HG03280 (cell line): ENCODE results near the gene ATF3.
A peak's percentile ranks its signal among the peaks of the same experiment; 100 is the strongest.
"Not testable (repeated sequence)": the region's sequence is repeated elsewhere in the genome, so short reads cannot be mapped to it uniquely, and the experiment has no call there.

Experiments
- ATAC-seq: cut with Tn5 transposase; IDR thresholded peaks from one replicate; pipeline ENCODE4 v1.9.1; 2021; ENCODE audit warnings: mild to moderate bottlenecking, moderate library complexity; ENCODE audit not compliant: unreplicated experiment

Gene ATF3

GRCh38 chr1:212648431-212648830, 39.9 kb downstream of the ATF3 start:
- no peak for ATAC-seq

- ATAC-seq, result no peak
Measured at GRCh38 chr1:212649020-212649419, 40.5 kb downstream of the ATF3 start.

- ATAC-seq, result no peak
Measured at GRCh38 chr1:212650228-212650627, 41.7 kb downstream of the ATF3 start.

GRCh38 chr1:212651521-212651920, 43.0 kb downstream of the ATF3 start:
- no peak for ATAC-seq

GRCh38 chr1:212651977-212652376, 43.4 kb downstream of the ATF3 start:
- no peak for ATAC-seq

GRCh38 chr1:212652609-212653008, 44.0 kb downstream of the ATF3 start:
- no peak for ATAC-seq

GRCh38 chr1:212655668-212656440, 47.3 kb downstream of the ATF3 start:
- ATAC-seq, result no peak

GRCh38 chr1:212656730-212657129, 48.2 kb downstream of the ATF3 start:
- ATAC-seq, result no peak

GRCh38 chr1:212658250-212658649, 49.7 kb downstream of the ATF3 start:
- not testable (repeated sequence) for ATAC-seq

- no peak for ATAC-seq
Measured at GRCh38 chr1:212664409-212665199, 56.0 kb downstream of the ATF3 start.

GRCh38 chr1:212665241-212666115, 56.9 kb downstream of the ATF3 start:
- peak; percentile 92 for ATAC-seq

GRCh38 chr1:212666116-212666775, 57.7 kb downstream of the ATF3 start:
- no peak for ATAC-seq

GRCh38 chr1:212667223-212668139, 58.9 kb downstream of the ATF3 start:
- ATAC-seq, result no peak

- ATAC-seq, result no peak
Measured at GRCh38 chr1:212668477-212668876, 59.9 kb downstream of the ATF3 start.

GRCh38 chr1:212669102-212669501, 60.5 kb downstream of the ATF3 start:
- no peak for ATAC-seq

GRCh38 chr1:212669600-212669999, 61.0 kb downstream of the ATF3 start:
- ATAC-seq, result no peak

- no peak for ATAC-seq
Measured at GRCh38 chr1:212670301-212670700, 61.7 kb downstream of the ATF3 start.
